ENCODE data around the gene RPS3. TPM values are rescaled to one million over a fixed set of nuclear protein-coding genes. Genes with fewer than 3 reads are reported as not detected.

The RPS3 gene
- total RNA-seq, 4 donors from 2014 or later: 529 to 907 (median 716) TPM

GRCh38 chr11:75386942-75387630 lies 12.2 kb upstream of the RPS3 start:
- TF ChIP-seq CTCF (IDR thresholded peaks at IDR 0.05; ENCODE audit: low read depth): no peak

DNA sequence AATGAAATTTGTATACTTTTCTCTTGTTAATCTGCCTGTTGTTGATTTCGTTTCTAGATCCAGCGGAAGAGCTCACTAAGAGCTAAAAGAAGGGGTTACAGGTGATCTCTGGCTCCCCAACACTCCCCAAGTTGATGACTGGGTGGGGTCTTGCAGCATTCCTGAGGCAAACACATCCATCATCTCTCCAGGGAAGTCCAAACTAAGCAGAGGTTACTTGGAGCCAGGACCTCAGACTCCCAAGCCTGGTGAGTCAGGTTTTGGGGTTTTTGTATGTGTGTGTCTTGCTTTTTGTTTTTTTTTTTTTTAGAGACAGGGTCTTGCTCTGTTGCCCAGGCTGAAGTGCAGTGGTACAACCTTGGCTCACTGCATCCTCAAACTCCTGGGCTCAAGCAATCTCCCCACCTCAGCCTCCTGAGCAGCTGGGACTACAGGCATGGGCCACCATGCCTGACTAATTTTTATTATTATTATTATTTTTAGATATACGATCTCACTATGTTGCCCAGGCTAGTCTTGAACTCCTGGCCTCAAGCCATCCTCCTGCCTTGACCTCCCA lies 11.5 kb upstream of the RPS3 start:
- no peak for TF ChIP-seq CTCF (IDR thresholded peaks at IDR 0.05; ENCODE audit: low read depth)

DNA sequence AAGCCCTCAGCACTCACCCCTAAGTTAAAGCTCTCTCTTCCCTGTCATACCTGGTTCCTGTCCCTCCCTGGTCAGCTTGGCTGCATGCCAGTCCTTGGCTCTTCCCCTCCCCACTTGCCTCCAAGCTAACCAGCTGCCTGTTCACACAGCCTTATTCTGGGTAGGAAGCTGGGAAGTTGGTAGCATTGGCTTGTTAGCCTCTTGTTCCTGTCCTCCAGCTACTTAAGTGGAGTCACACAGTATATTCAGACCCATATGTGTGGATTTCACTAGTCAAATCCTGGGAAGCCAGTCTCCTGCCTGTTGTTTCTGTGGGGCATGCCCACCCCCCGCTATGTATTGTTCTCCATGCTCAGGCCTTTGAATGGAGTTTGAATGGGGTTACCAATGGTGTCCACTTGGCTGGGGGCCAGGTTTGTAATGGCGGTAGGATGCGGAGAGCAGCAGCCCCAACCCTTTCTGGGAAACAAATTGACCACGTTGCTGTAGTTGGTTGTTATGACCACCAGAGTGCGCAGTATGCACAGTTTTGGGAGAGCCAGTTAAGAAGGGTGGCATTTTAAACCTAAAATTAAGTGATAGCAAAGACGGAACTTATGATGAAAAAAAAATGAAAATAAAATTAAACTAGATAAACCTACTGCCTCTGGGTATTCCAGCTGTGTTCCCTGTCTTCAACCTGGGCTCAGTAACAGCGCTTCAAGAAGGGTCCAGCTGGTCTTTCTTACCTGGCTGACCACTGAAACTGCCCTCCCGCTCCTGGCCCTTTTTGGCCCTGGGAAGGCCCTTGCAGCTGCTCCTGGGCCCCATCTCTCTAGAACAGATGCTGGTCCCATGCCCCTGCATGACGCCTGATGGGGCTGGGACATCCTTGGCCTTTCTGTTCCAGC lies 10.7 kb upstream of the RPS3 start:
- TF ChIP-seq CTCF (IDR thresholded peaks at IDR 0.05; ENCODE audit: low read depth): no peak

DNA sequence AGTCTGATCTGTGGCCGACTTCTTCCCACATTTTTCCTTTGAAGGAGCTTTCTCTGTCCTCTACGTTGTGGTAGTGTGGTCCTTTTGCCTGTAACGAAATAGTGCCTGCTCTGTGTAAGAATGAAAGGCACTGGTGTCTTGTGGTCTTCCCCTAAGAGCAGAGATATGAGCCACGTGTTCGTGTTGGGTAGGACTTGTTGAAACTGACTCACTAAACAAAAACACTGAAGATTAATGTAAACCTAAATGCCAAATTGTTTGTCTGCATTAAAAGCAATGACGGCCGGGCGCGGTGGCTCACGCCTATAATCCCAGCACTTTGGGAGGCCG lies 10.1 kb upstream of the RPS3 start:
- TF ChIP-seq CTCF (IDR thresholded peaks at IDR 0.05; ENCODE audit: low read depth): no peak

GRCh38 chr11:75389925-75390324 lies 9.4 kb upstream of the RPS3 start:
- TF ChIP-seq CTCF (IDR thresholded peaks at IDR 0.05; ENCODE audit: low read depth): no peak

DNA sequence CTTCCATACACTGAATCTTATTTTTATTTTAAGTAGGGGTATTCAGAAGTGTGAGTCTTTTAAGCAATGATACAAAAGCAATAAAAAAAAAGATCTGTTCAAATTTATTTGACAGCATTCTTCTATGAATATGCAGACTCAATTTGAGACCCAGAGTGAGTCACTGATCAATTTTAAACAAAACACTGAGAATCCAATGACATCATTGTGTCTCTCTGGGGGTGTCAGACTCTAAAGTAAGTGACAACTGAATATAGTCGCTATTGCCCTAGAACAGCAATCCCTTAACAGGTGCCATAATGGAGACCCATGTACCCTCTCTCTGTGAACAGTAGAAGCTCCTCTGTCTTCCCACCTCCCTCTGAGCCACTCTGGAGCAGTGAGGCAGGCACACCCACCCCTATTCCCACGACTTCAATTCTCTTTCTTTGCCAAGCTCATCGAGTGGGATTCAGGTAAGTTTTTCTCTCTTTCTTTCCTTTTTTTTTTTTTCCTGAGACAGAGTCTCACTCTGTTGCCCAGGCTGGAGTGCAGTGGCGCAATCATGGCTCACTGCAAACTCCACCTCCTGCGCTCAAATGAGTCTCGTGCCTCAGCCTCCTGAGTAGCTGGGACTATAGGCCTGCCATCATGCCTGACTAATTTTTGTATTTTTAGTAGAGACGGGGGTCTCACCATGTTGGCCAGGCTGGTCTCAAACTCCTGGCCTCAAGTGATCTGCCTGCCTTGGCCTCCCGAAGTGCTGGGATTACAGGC lies 5.1 kb upstream of the RPS3 start:
- no peak for TF ChIP-seq CTCF (IDR thresholded peaks at IDR 0.05; ENCODE audit: low read depth)

Measured in subcutaneous adipose tissue (tissue), 4 donors.